Measurements from ENCODE around the gene FOXQ1. TPM values are rescaled to one million over a fixed set of nuclear protein-coding genes. Genes with fewer than 3 reads are reported as not detected.

FOXQ1 gene
- total and polyA plus RNA-seq, 2 of the 13 experiments (the other 11 are each of a cell fraction or from before 2014, with no cell fraction given): 35.2 to 39.8 TPM

GRCh38 chr6:1336246-1336843 lies 24.4 kb downstream of the FOXQ1 start (continued):
- TF ChIP-seq JUN (CRISPR knock-in tag; IDR thresholded peaks at IDR 0.05): no peak; the same call in 1 of the 2 replicates
- TF ChIP-seq ZNF30 (CRISPR knock-in tag; IDR thresholded peaks at IDR 0.05): no peak
- TF ChIP-seq ZNF792 (CRISPR knock-in tag; IDR thresholded peaks at IDR 0.05): peak; percentile 83
- TF ChIP-seq XRCC5 (optimal IDR thresholded peaks at IDR 0.05; ENCODE audit: low read length): peak; percentile 35
- no peak for TF ChIP-seq ATM (IDR thresholded peaks at IDR 0.05; ENCODE audit: borderline replicate concordance)
- peak; percentile 52; the same call in 1 of the 2 replicates for TF ChIP-seq TARDBP (CRISPR knock-in tag; IDR thresholded peaks at IDR 0.05)
- no peak for TF ChIP-seq ZNF383 (CRISPR knock-in tag; IDR thresholded peaks at IDR 0.05; ENCODE audit: borderline replicate concordance)
- TF ChIP-seq PATZ1 (CRISPR knock-in tag; IDR thresholded peaks at IDR 0.05): peak; percentile 50; the same call in 1 of the 2 replicates
- TF ChIP-seq ZNF616 (CRISPR knock-in tag; IDR thresholded peaks at IDR 0.05; ENCODE audit: low read depth): no peak
- TF ChIP-seq ZSCAN31 (CRISPR knock-in tag; IDR thresholded peaks at IDR 0.05; ENCODE audit: low read depth): no peak; the same call in 1 of the 2 replicates
- TF ChIP-seq KLF16 (CRISPR knock-in tag; IDR thresholded peaks at IDR 0.05): peak in 1 of 2 experiments; percentile 65; a peak in 1 of 4 replicates
- TF ChIP-seq ZNF292 (CRISPR knock-in tag; IDR thresholded peaks at IDR 0.05; ENCODE audit: borderline replicate concordance, low read depth): peak; percentile 47; the same call in 1 of the 2 replicates
- peak; percentile 17; the same call in 1 of the 2 replicates for TF ChIP-seq ARID3A (IDR thresholded peaks at IDR 0.05; ENCODE audit: low read depth, low read length)
- no peak for TF ChIP-seq SNAI1 (CRISPR knock-in tag; IDR thresholded peaks at IDR 0.05; ENCODE audit: borderline replicate concordance)
- TF ChIP-seq ZSCAN21 (CRISPR knock-in tag; IDR thresholded peaks at IDR 0.05; ENCODE audit: borderline replicate concordance): peak; percentile 79; the same call in 1 of the 2 replicates
- TF ChIP-seq GPN1 (CRISPR knock-in tag; IDR thresholded peaks at IDR 0.05; ENCODE audit: borderline replicate concordance): 0 out of 2 replicates have a peak, but pooled peaks have one; percentile 22
- TF ChIP-seq GTF3A (CRISPR knock-in tag; conservative IDR thresholded peaks at IDR 0.05): no peak
- TF ChIP-seq RXRB (CRISPR knock-in tag; IDR thresholded peaks at IDR 0.05; ENCODE audit: borderline replicate concordance): peak; percentile 59; the same call in 1 of the 2 replicates
- no peak for TF ChIP-seq ZNF674 (CRISPR knock-in tag; IDR thresholded peaks at IDR 0.05; ENCODE audit: low read depth)
- 0 out of 2 replicates have a peak, but pooled peaks have one; percentile 64 for TF ChIP-seq ZNF619 (CRISPR knock-in tag; IDR thresholded peaks at IDR 0.05)
- TF ChIP-seq HNF1A (IDR thresholded peaks at IDR 0.05; ENCODE audit: low read depth): 0 out of 2 replicates have a peak, but pooled peaks have one; percentile 20
- TF ChIP-seq HNF1A (CRISPR knock-in tag; IDR thresholded peaks at IDR 0.05; ENCODE audit: borderline replicate concordance): no peak
- no peak for TF ChIP-seq TCF7 (IDR thresholded peaks at IDR 0.05; ENCODE audit: low read depth)
